ENCODE measurements around the gene FARS2. TPM values are rescaled to one million over a fixed set of nuclear protein-coding genes. Genes with fewer than 3 reads are reported as not detected.
A peak's percentile ranks its signal among the peaks of the same experiment; 100 is the strongest.

The FARS2 gene
- total and polyA plus RNA-seq, 9 of the 15 experiments (the other 6 are each of a cell fraction or from before 2014, with no cell fraction given) = 16.5 to 62.2 (median 27.0) TPM

DNA sequence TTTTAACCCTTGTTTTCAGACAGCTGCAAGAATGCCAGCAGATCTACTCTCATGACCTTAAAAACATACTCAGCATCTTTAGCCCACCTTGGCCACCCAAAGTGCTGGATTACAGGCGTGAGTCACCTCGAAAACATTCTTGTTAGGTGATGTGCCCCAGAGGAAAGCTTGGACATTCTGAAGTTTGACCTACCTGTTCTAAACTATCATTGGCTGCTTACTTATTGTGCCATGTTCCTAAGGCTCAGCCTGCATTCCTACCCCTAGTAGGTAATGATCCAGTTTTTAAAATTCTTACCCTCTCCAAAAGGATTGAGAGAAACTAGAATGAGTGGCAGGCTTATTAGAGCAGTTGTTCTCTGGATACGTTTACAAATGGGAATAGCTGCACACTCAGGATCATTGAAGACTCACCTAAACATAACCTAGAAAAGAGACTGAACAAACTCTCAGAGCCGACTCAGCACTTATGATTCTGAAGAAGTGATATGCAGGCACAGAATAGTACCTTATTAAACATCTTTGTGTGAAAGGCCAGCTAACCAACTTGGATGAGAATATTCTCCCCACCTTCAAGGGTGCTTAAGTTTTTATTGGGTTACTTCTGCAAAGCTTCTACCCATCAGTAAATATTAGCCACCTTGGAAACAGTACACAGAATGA lies 383.3 kb downstream of the FARS2 start:
- peaks cover 0 to 10% of the 10 kb centered on the region in 2 experiments; a peak in 3 of 5 replicates for H3K4me1 ChIP-seq (replicated peaks in 1 of 2; ENCODE audit: control insufficient read depth in 2 of 2, insufficient read depth in 2 of 2, low read length in 2 of 2)
- no TSS peak for BruUV-seq (replicated peaks)
- H3K36me3 ChIP-seq (ENCODE audit: control insufficient read depth, insufficient read depth, low read length) = no peaks in the 10 kb centered on the region
- in situ Hi-C loops (cut with MboI) (no loop called here), intact Hi-C loops (cut with micrococcal nuclease) (no loop called here)
- no peak overlapping the region for H3K9ac ChIP-seq (ENCODE audit: insufficient read depth in 1 of 2, low read depth in 2 of 2, low read length in 2 of 2)
- H3K27ac ChIP-seq (ENCODE audit: extremely low read depth, low read depth, low read length) = no peak overlapping the region
- ATAC-seq (no peak), DNase-seq (ENCODE audit: extremely low read depth in 1 of 4, low spot score in 3 of 4) (no peak), FAIRE-seq (no peak)
- H2AFZ ChIP-seq (ENCODE audit: low read depth, low read length) = no peak overlapping the region
- no peak overlapping the region for H3K4me2 ChIP-seq (ENCODE audit: insufficient read depth, low read length)
- H3K27me3 ChIP-seq (ENCODE audit: control insufficient read depth in 2 of 2, insufficient read depth in 2 of 2, low read length in 2 of 2) = no peaks in the 10 kb centered on the region
- H3K9me1 ChIP-seq (ENCODE audit: control insufficient read depth, insufficient read depth, low read length) = no peaks in the 10 kb centered on the region
- peaks cover 8% of the 10 kb centered on the region for H4K20me1 ChIP-seq (replicated peaks; ENCODE audit: control insufficient read depth, insufficient read depth, low read length)
- ChIA-PET POLR2A (interaction anchor here (0.6 to 1.5 kb wide), 3 partner anchors 26 to 113 kb away, joined by 3 to 7 read pairs (median 5); no protein-coding TSS in a partner anchor), CTCF (ENCODE audit: low intra/inter-chr PET ratio) (no interaction called here)
- H3K4me3 ChIP-seq = no peak overlapping the region
- H3K79me2 ChIP-seq (ENCODE audit: control insufficient read depth, insufficient read depth, low read length) = no peaks in the 10 kb centered on the region
- peaks cover 6% of the 10 kb centered on the region for H3K9me3 ChIP-seq (replicated peaks; ENCODE audit: control insufficient read depth, insufficient read depth, low read depth, low read length)
- 46% methylated on average over 4 of the region's 4 CpGs for WGBS (ENCODE audit: insufficient coverage, low coverage, missing lambda C conversion rate)
- TF ChIP-seq MLX (CRISPR knock-in tag; conservative IDR thresholded peaks at IDR 0.05) (no peak), POLR2H (tag; IDR thresholded peaks at IDR 0.05; ENCODE audit: low read depth) (no peak), CLOCK (CRISPR knock-in tag; IDR thresholded peaks at IDR 0.05; ENCODE audit: borderline replicate concordance) (no peak), MAFK (IDR thresholded peaks at IDR 0.05; ENCODE audit: low read length) (peak; percentile 56; the same call in 1 of the 2 replicates), ZNF316 (IDR thresholded peaks at IDR 0.05) (peak; percentile 69), MTA2 (IDR thresholded peaks at IDR 0.05; ENCODE audit: low read depth) (no peak), EGR1 (conservative IDR thresholded peaks at IDR 0.05) (no peak), MAFF (IDR thresholded peaks at IDR 0.05; ENCODE audit: low read length) (0 out of 2 replicates have a peak, but pooled peaks have one; percentile 24), ZNF41 (CRISPR knock-in tag; conservative IDR thresholded peaks at IDR 0.05) (no peak), KLF16 (IDR thresholded peaks at IDR 0.05) (no peak), ZNF431 (CRISPR knock-in tag; IDR thresholded peaks at IDR 0.05) (no peak), ZNF449 (CRISPR knock-in tag; IDR thresholded peaks at IDR 0.05) (no peak), ATF1 (CRISPR knock-in tag; IDR thresholded peaks at IDR 0.05) (no peak), ATF1 (tag; IDR thresholded peaks at IDR 0.05) (no peak), GABPA (tag; conservative IDR thresholded peaks at IDR 0.05; ENCODE audit: low read depth) (no peak), TCFL5 (CRISPR knock-in tag; conservative IDR thresholded peaks at IDR 0.05) (no peak), EHMT2 (IDR thresholded peaks at IDR 0.05) (no peak), JUNB (CRISPR knock-in tag; conservative IDR thresholded peaks at IDR 0.05) (no peak), ZNF280B (CRISPR knock-in tag; IDR thresholded peaks at IDR 0.05) (no peak)
